GM21737 (cell line): ENCODE measurements around the gene MEGF6.

ENCODE experiments used
- ATAC-seq: cut with Tn5 transposase; IDR thresholded peaks from one replicate; pipeline ENCODE4 v1.9.1; 2021; ENCODE audit warnings: mild to moderate bottlenecking, moderate library complexity; ENCODE audit not compliant: unreplicated experiment

The MEGF6 gene

GRCh38 chr1:3645666-3646355 lies 34.5 kb upstream of the MEGF6 start:
- no peak for ATAC-seq

GRCh38 chr1:3645247-3645646 lies 33.9 kb upstream of the MEGF6 start:
- ATAC-seq = no peak

- ATAC-seq = no peak
These were observed 33.0 kb upstream of the MEGF6 start for GRCh38 chr1:3644273-3644672.

- ATAC-seq = no peak
These were observed 31.8 kb upstream of the MEGF6 start for GRCh38 chr1:3642919-3643675.

GRCh38 chr1:3641816-3642215 lies 30.5 kb upstream of the MEGF6 start:
- no peak for ATAC-seq

- ATAC-seq = no peak
These were observed 29.9 kb upstream of the MEGF6 start for GRCh38 chr1:3641046-3641760.

GRCh38 chr1:3640121-3640837 lies 29.0 kb upstream of the MEGF6 start:
- ATAC-seq = no peak

- ATAC-seq = no peak
These were observed 28.1 kb upstream of the MEGF6 start for GRCh38 chr1:3639397-3639911.

- no peak for ATAC-seq
These were observed 27.4 kb upstream of the MEGF6 start for GRCh38 chr1:3638676-3639075.

- no peak for ATAC-seq
These were observed 26.7 kb upstream of the MEGF6 start for GRCh38 chr1:3638027-3638426.

- ATAC-seq = no peak
These were observed 25.2 kb upstream of the MEGF6 start for GRCh38 chr1:3636531-3636930.

- no peak for ATAC-seq
These were observed 24.8 kb upstream of the MEGF6 start for GRCh38 chr1:3636080-3636479.

GRCh38 chr1:3634059-3634800 lies 22.9 kb upstream of the MEGF6 start:
- ATAC-seq = no peak

- no peak for ATAC-seq
These were observed 22.2 kb upstream of the MEGF6 start for GRCh38 chr1:3633344-3634058.

- no peak for ATAC-seq
These were observed 21.5 kb upstream of the MEGF6 start for GRCh38 chr1:3632716-3633343.

- ATAC-seq = no peak
These were observed 21.0 kb upstream of the MEGF6 start for GRCh38 chr1:3632298-3632697.

GRCh38 chr1:3631320-3632260 lies 20.3 kb upstream of the MEGF6 start:
- ATAC-seq = no peak

- no peak for ATAC-seq
These were observed 19.6 kb upstream of the MEGF6 start for GRCh38 chr1:3630914-3631313.
